NCI-H524 treated with DMSO at 0.1 percent for 48 hours (cell line): ENCODE data around the gene PMM1.
"Not testable (repeated sequence)": the region's sequence is repeated elsewhere in the genome, so short reads cannot be mapped to it uniquely, and the experiment has no call there.

Source experiments
- DNase-seq: peaks from one replicate; lab custom pipeline; 2025; lab: John Stamatoyannopoulos, UW

PMM1 gene

GRCh38 chr22:41563051-41563711 is 26.5 kb downstream of the PMM1 start:
- DNase-seq, result no peak

GRCh38 chr22:41562461-41562860 is 27.2 kb downstream of the PMM1 start:
- no peak for DNase-seq

GRCh38 chr22:41561788-41562187 is 27.9 kb downstream of the PMM1 start:
- no peak for DNase-seq

DNA sequence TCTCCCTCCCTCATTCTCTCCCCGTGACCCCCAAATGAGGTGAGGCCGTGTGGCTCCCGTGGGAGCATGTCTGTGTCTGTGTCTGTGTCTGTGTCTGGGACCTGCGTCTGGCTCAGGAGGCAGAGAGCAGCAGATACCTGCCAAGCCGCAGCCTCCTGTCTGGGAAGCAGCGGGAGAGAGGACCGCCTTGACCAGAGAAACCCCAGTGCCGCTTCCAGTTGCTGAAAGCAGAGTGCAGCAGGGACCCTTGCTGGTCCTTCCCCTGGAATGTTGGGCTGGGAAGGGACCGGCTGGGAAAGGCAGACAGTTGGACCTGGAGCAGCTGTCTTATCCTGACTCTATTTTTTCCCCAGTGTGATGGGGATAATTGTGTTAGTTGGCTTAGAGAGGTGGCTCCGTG is 28.3 kb downstream of the PMM1 start:
- no peak for DNase-seq

DNA sequence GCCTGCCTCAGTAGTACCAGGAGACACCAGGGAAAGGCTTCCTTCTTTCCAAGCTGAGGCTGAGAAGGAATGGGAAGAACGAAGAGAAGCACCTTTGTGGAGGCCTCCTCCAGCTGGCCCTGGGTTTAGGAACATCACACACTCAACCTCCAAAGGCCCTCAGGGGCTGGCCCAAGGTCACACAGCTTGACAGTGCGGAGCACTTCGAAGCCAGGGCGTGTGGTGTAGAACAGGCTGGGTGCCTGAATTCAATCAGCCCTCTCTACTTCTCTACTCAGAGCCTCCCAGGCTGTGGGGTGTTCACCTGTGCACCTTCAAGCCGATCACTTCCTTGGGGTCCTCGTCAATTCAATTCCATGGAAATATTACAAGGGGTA is 29.6 kb downstream of the PMM1 start:
- no peak for DNase-seq

GRCh38 chr22:41558241-41558630 is 31.4 kb downstream of the PMM1 start:
- not testable (repeated sequence) for DNase-seq

- DNase-seq, result peak; percentile 87
Measured at GRCh38 chr22:41557401-41558240, 32.0 kb downstream of the PMM1 start.

- DNase-seq, result no peak
Measured at GRCh38 chr22:41556561-41556960, 33.1 kb downstream of the PMM1 start.

DNA sequence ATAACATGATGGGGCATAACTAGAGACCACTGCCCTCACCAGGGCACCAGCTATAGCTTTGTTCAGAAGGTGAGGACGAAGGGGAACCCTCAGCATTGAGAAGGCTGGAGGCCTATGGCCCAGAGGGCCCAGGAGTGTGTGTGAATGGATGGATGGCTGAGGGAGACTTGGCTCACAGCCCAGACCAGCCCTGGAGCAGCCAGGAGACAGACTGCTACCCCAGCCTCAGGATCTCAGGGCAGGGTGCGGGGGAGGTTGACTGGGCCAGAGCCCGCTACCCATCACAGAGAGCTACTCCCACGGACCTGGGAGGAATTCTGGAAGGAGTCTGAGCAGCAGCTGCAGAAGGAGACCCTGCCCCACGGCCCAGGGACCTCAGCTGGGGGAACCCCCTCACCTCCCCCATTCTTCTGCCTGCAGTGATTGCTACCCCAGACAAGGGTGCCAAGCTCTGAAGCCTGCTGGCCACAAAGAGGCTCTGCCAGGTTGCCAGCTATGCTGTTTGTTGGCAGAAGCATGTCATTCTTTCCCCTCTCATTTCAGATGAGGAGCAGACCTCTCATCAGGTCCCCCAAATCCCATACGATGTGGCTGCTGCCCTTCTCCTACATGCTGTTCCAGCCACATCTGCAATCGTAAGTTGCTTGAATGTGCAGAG is 34.2 kb downstream of the PMM1 start:
- no peak for DNase-seq

GRCh38 chr22:41551877-41552582 is 37.6 kb downstream of the PMM1 start:
- no peak for DNase-seq

GRCh38 chr22:41550952-41551491 is 38.6 kb downstream of the PMM1 start:
- no peak for DNase-seq

DNA sequence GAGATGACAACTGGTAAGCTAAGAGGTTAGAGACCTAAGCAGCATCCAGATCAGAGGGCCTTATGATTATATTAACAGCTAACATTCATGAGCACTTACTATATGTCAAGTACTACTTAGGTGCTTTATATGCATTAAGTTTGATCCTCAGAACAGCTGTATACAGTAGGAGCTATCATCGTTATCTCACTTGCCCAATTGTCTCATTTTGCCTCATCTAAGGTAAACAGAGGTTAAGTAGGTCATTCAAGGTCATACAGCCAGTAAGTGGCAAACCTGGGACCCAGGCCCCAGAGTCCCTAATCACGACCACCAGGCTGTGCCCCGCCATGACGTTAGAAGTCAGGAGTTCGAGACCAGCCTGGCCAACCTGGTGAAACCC is 40.8 kb downstream of the PMM1 start:
- no peak for DNase-seq

DNA sequence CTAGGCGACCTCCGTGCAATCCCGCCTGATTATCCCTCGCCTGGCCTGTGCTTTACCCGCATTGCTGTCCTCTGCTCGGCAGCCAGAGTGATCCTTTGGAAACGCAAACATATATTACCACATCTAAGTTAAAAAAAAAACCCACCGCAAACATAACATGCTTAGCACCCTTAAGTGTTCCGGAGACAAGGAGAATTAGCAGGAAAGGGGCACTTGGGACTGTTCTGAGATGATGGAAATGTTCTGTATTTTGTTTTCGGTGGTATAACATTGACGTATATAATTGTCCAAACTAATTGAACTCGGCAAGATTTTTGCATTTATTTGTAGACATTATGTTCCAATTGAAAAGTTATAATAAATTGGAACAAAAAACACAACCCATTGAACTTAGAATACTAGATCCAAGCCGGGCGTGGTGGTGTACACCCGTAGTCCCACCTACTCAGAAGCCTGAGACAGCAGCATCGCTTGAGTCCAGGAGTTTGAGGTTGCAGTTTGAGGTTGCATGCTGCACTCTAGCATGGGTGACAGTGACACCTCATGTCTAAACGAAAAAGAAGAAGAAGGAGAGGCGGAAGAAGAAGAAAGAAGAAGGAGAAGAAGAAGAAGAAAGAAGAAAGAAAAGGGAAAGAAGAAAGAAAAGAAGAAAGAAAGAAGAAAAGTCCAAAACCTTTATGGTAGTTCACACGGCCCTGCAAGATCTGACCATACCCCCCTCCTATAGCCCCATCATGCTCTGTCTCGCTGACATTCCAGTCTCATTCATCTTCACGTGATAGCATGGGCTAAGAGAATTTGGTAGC is 44.8 kb downstream of the PMM1 start:
- DNase-seq, result no peak

- peak; percentile 81 for DNase-seq
Measured at GRCh38 chr22:41543854-41544670, 45.6 kb downstream of the PMM1 start, which contains the start of gene POLR3H. Gene POLR3H (minus strand): TSS chr22:41544470. CDS start chr22:41544101, 369 bp downstream.

DNA sequence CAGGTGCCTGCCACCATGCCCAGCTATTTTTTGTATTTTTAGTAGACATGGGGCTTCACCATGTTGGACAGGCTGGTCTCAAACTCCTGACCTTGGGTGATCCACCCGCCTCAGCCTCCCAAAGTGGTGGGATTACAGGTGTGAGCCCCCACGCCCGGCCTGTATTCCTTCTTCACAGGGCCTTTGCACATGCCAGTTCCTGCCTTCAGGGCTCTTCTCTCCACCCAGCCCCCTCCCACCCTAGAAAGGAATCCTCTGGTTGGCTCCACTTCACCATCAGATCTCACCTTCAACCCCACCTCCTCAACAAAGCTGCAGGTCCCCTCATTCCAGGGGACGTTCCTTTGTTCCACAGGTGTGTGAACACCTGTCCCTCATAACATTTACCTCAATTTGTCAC is 47.4 kb downstream of the PMM1 start:
- no peak for DNase-seq

DNA sequence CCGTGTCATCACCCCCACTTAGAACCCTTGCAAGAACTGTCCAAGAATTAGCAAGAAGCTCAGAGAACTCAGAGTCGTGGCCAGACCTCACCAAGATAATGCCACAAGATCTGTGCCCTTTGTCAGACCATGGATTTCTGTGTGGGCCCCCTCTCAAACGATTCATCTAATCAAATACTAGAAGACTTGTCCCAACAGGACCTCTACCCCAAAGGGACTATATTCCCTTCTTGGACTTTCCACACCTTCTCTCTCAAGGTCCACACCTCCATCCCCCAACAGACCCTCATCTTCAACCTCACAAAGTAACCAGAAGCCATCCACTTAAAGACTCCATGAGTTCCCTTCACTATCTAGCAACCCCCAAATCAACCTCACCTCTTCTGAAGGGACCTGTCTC is 48.2 kb downstream of the PMM1 start:
- no peak for DNase-seq

DNA sequence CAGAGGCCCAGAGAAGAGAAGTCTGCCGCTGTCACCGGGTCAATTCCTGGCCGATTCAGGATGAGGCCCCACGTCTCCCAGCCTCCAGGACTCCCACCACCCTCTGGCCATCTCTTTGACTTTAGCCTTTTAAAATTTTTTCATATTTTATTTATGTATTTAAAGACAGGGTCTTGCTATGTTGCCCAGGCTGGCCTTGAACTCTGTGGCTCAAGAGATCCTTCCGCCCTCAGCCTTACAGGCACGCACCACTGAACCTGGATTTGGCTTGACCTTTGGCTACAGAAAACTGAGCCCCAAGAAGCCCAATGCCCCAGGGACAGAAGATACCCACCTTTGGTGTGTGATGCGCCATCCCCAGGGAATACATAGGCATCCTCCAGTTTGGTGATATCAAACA is 49.3 kb downstream of the PMM1 start:
- no peak for DNase-seq

- DNase-seq, result no peak
Measured at GRCh38 chr22:41540006-41540315, 49.7 kb downstream of the PMM1 start.

DNA sequence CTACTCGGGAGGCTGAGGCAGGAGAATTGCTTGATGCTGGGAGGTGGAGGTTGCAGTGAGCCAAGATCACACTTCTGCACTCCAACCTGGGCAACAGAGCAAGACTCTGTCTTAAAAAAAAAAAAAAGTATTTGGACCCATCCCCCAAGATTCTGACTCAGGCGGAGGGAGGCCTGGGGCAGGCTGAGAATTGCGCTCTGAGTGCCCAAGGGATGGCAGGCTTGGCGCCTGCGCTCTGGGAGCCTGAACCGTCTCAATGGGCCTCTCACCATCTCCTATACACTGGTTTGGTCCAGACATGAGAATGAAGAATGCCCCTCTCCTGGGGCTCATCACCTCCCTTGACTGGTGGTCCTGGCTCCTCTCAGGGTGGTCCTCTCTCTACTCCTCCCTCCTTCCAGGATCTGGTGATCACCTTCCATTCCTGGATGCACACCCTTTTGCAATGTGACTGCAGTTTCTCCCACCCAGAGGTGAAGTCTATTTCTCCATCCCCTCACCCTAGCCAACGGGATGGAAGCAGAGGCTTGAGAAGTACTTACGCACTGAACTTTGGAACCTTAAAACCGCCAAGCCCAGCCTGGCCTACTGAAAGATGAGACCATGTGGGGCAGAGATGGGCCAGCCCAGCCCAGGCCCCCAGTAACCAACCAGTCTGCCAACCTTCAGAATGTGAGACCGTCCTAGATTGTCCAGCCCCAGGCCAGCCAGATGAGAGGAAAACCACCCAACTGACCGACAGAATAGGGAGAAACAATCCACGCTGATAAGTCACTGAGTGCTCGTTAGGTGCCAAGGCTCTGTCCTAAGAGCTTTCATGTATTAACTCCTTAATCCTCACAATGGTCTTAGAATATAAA is 50.3 kb downstream of the PMM1 start:
- no peak for DNase-seq

DNA sequence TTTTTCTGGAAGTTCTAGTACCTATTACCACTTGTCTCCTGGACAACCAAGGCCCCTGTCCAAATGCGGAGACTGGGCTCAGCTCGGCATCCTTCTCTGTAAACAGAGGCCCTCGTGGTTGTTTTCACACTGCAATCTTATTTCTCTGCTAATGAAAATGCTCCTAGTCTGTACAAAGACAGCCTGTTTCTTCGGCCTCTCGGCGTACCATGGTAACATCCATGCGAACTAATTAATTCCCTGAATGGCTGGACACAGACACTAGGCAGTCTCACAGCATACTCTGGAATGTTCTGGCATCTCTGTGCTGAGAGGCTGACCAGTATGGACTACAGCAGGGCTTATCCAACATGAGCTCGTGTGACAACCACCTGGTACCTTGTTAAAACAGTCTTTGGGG is 51.1 kb downstream of the PMM1 start:
- DNase-seq, result no peak
